SU-DHL-6 (cell line): ENCODE data around the gene PGM2.

ENCODE experiments used
- H2AFZ ChIP-seq: fragments of 200-600 bp; sonication (generic); 2 replicates; pipeline ENCODE4 v1.6.1; 2014; ENCODE audit warnings: low read depth, mild to moderate bottlenecking, moderate library complexity, mixed read lengths, antibody characterized with exemption, low read length; ENCODE audit not compliant: severe bottlenecking
- H3F3A ChIP-seq: fragments of 200-600 bp; shearing (Covaris generic); 2 replicates; pipeline ENCODE4 v1.6.0; 2016; ENCODE audit warnings: antibody characterized with exemption, mild to moderate bottlenecking; ENCODE audit not compliant: insufficient read depth
- H3K27ac ChIP-seq: fragments of 200-600 bp; sonication (generic); 2 replicates; pipeline ENCODE4 v1.5.1; 2016; ENCODE audit warnings: low read depth, mild to moderate bottlenecking, low read length, moderate library complexity, mixed read lengths
- H3K27me3 ChIP-seq: fragments of 200-600 bp; sonication (generic), shearing (Covaris generic); 2 replicates; pipeline ENCODE4 v1.6.0; 2014; ENCODE audit warnings: mild to moderate bottlenecking, low read length
- H3K36me3 ChIP-seq: fragments of 200-600 bp; sonication (generic); 2 replicates; pipeline ENCODE4 v1.6.1; 2014; ENCODE audit warnings: mild to moderate bottlenecking, low read length, mixed read lengths
- H3K4me2 ChIP-seq: fragments of 300-600, 200-600 bp; shearing (Covaris generic), sonication (generic); 2 replicates; pipeline ENCODE4 v1.6.0; 2014; ENCODE audit warnings: low read length, low read depth, mild to moderate bottlenecking; ENCODE audit not compliant: poor library complexity, severe bottlenecking
- H3K4me3 ChIP-seq: fragments of 200-600 bp; sonication (generic); 2 replicates; pipeline ENCODE4 v1.5.1; 2014; ENCODE audit warnings: antibody characterized with exemption, low read length, mild to moderate bottlenecking, mixed read lengths; ENCODE audit not compliant: insufficient read depth, poor library complexity, severe bottlenecking
- H3K79me2 ChIP-seq: fragments of 200-600 bp; sonication (generic); 2 replicates; pipeline ENCODE4 v1.6.1; 2014; ENCODE audit warnings: mild to moderate bottlenecking, low read length, moderate library complexity; ENCODE audit not compliant: insufficient read depth
- H3K9ac ChIP-seq: fragments of 200-600 bp; sonication (generic); 2 replicates; pipeline ENCODE4 v1.7.0; 2014; ENCODE audit warnings: mild to moderate bottlenecking, low read length
- H3K9me2 ChIP-seq: fragments of 200-600 bp; sonication (generic); replicated peaks from 2 replicates; pipeline ENCODE4 v1.6.1; 2014; ENCODE audit warnings: low read length; ENCODE audit not compliant: insufficient read depth
- H3K9me3 ChIP-seq: fragments of 200-600 bp; sonication (generic); 2 replicates; pipeline ENCODE4 v1.6.1; 2014; ENCODE audit warnings: low read length, mixed read lengths; ENCODE audit not compliant: insufficient read depth
- H4K20me1 ChIP-seq: fragments of 200-600 bp; sonication (generic); 2 replicates; pipeline ENCODE4 v1.6.1; 2014; ENCODE audit warnings: low read depth, mild to moderate bottlenecking, antibody characterized with exemption, low read length, moderate library complexity, mixed read lengths
- EZH2phosphoT487 ChIP-seq: fragments of 200-600 bp; sonication (generic), shearing (Covaris generic); conservative IDR thresholded peaks from 2 replicates; pipeline ENCODE4 v1.6.1; 2018; ENCODE audit warnings: mild to moderate bottlenecking, antibody characterized with exemption, low read length, moderate library complexity, mixed read lengths
- TF ChIP-seq, protein P1 (sequence below): fragments of 200-600 bp; sonication (generic); IDR thresholded peaks from one replicate; pipeline ENCODE4 v1.5.1; 2017; ENCODE audit warnings: antibody characterized with exemption, mild to moderate bottlenecking, low read length, moderate library complexity; ENCODE audit not compliant: insufficient read depth, poor library complexity, severe bottlenecking

Gene PGM2

GRCh38 chr4:37882665-37883296 lies 56.3 kb downstream of the PGM2 start:
- Histone ChIP-seq H3K4me3 (no peak overlapping the region), H3K4me2 (no peak overlapping the region), H3K9ac (no peak overlapping the region), H3K9me2 (no peaks in the 10 kb centered on the region), H2AFZ (no peak overlapping the region), H4K20me1 (no peaks in the 10 kb centered on the region), H3K36me3 (no peaks in the 10 kb centered on the region), H3K9me3 (no peaks in the 10 kb centered on the region), H3K79me2 (no peaks in the 10 kb centered on the region), H3K27ac (no peak overlapping the region), H3F3A (no peaks in the 10 kb centered on the region), H3K27me3 (no peaks in the 10 kb centered on the region)
- TF ChIP-seq EZH2phosphoT487: no peak
- TF ChIP-seq, protein P1, sequence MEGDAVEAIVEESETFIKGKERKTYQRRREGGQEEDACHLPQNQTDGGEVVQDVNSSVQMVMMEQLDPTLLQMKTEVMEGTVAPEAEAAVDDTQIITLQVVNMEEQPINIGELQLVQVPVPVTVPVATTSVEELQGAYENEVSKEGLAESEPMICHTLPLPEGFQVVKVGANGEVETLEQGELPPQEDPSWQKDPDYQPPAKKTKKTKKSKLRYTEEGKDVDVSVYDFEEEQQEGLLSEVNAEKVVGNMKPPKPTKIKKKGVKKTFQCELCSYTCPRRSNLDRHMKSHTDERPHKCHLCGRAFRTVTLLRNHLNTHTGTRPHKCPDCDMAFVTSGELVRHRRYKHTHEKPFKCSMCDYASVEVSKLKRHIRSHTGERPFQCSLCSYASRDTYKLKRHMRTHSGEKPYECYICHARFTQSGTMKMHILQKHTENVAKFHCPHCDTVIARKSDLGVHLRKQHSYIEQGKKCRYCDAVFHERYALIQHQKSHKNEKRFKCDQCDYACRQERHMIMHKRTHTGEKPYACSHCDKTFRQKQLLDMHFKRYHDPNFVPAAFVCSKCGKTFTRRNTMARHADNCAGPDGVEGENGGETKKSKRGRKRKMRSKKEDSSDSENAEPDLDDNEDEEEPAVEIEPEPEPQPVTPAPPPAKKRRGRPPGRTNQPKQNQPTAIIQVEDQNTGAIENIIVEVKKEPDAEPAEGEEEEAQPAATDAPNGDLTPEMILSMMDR: no peak

DNA sequence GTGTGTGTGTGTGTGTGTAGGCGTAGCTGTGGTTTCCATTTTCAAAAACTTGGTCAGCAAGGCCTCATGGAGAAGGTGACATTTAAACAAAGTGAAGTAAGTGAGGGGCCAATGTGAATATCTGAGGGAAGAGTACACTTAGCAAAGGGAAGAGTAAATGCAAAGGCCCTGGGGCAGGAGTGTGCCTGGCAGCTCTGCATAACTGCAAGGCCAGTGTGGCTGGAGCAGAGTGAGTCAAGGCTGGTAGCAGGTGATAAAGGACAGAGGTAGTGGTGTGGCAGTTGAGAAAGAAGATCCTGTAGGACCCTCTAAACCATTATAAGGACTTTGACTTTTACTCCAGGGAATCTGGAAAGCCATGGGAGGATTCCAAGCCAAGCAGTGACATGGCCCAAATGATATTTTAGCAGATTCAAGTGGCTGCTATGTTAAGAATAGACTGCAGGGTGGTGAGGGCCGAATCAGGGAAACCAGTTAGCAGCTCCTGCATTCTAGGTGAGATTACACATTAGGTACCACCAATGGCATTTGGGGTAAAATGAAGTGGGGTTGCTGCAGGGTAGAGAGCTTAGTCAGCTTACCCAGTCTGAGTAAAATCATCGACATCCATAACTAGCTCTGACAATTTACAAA lies 58.5 kb downstream of the PGM2 start:
- Histone ChIP-seq H3K9ac (no peak overlapping the region), H3F3A (peaks cover 10% of the 10 kb centered on the region), H3K4me3 (no peak overlapping the region), H3K4me2 (no peak overlapping the region), H3K79me2 (no peaks in the 10 kb centered on the region), H3K9me3 (no peaks in the 10 kb centered on the region), H3K27me3 (no peaks in the 10 kb centered on the region), H2AFZ (no peak overlapping the region), H3K9me2 (no peaks in the 10 kb centered on the region), H3K27ac (no peak overlapping the region), H4K20me1 (no peaks in the 10 kb centered on the region), H3K36me3 (no peaks in the 10 kb centered on the region)
- TF ChIP-seq, protein P1: no peak
- TF ChIP-seq EZH2phosphoT487: no peak

- H3K9me3 ChIP-seq: no peaks in the 10 kb centered on the region
- H2AFZ ChIP-seq: no peak overlapping the region
- no peak overlapping the region for H3K9ac ChIP-seq
- TF ChIP-seq, protein P1: no peak
- TF ChIP-seq EZH2phosphoT487: no peak
- H3K9me2 ChIP-seq: no peaks in the 10 kb centered on the region
- no peaks in the 10 kb centered on the region for H3K36me3 ChIP-seq
- H3K79me2 ChIP-seq: no peaks in the 10 kb centered on the region
- no peak overlapping the region for H3K4me2 ChIP-seq
- H3F3A ChIP-seq: peaks cover 10% of the 10 kb centered on the region
- no peak overlapping the region for H3K27ac ChIP-seq
- H4K20me1 ChIP-seq: no peaks in the 10 kb centered on the region
- H3K4me3 ChIP-seq: no peak overlapping the region
- no peaks in the 10 kb centered on the region for H3K27me3 ChIP-seq
Measured at GRCh38 chr4:37885496-37885895, 59.0 kb downstream of the PGM2 start.
